Trophoblast cell (in vitro differentiated cells and primary cell): ENCODE measurements around the gene MBLAC2.

Experiments used
- DNase-seq, 2 donors: peaks; one replicate each; pipeline ENCODE4 v3.0.0-alpha.2; 2016
- H2AFZ ChIP-seq: 2 replicates; pipeline ENCODE4 v1.6.1; 2013; ENCODE audit warnings: low read length, moderate library complexity, mild to moderate bottlenecking; ENCODE audit not compliant: insufficient read depth, poor library complexity
- H2AK5ac ChIP-seq: 2 replicates; pipeline ENCODE4 v1.6.1; 2013; ENCODE audit warnings: mild to moderate bottlenecking, low read length
- H2BK120ac ChIP-seq: 2 replicates; pipeline ENCODE4 v1.6.1; 2013; ENCODE audit warnings: low read length, mild to moderate bottlenecking, moderate library complexity; ENCODE audit not compliant: insufficient read depth, poor library complexity
- H2BK12ac ChIP-seq: 2 replicates; pipeline ENCODE4 v1.6.1; 2013; ENCODE audit warnings: mild to moderate bottlenecking, low read length, moderate library complexity
- H2BK5ac ChIP-seq: 2 replicates; pipeline ENCODE4 v1.6.1; 2013; ENCODE audit warnings: low read length, low read depth, moderate library complexity, mild to moderate bottlenecking; ENCODE audit not compliant: poor library complexity
- H3K14ac ChIP-seq: 2 replicates; pipeline ENCODE4 v1.6.1; 2013; ENCODE audit warnings: mild to moderate bottlenecking, low read length
- H3K18ac ChIP-seq: 2 replicates; pipeline ENCODE4 v1.6.1; 2013; ENCODE audit warnings: mild to moderate bottlenecking, low read length
- H3K23ac ChIP-seq: 2 replicates; pipeline ENCODE4 v1.6.1; 2013; ENCODE audit warnings: low read length
- H3K27ac ChIP-seq: 2 replicates; pipeline ENCODE4 v1.5.1; 2013; ENCODE audit warnings: low read depth, mild to moderate bottlenecking, inconsistent platforms, low read length, moderate library complexity
- H3K27me3 ChIP-seq: 2 replicates; pipeline ENCODE4 v1.6.1; 2013; ENCODE audit warnings: inconsistent platforms, mild to moderate bottlenecking, low read length, moderate library complexity; ENCODE audit not compliant: insufficient read depth
- H3K36me3 ChIP-seq, 2 experiments: 1 replicate in 1 of 2; 2 replicates in 1 of 2; pipeline ENCODE4 v1.6.1; 2013; ENCODE audit warnings: low read length in 2 of 2, mild to moderate bottlenecking in 2 of 2, moderate library complexity in 1 of 2; ENCODE audit not compliant: insufficient read depth in 2 of 2, control insufficient read depth in 1 of 2
- H3K4ac ChIP-seq: 2 replicates; pipeline ENCODE4 v1.6.1; 2013; ENCODE audit warnings: low read depth, mild to moderate bottlenecking, low read length, moderate library complexity
- H3K4me1 ChIP-seq, 2 experiments: 1 replicate in 1 of 2; 2 replicates in 1 of 2; pipeline ENCODE4 v1.6.1; 2013; ENCODE audit warnings: low read length in 2 of 2, mild to moderate bottlenecking in 2 of 2, moderate library complexity in 1 of 2; ENCODE audit not compliant: insufficient read depth in 2 of 2, control insufficient read depth in 1 of 2
- H3K4me2 ChIP-seq: 2 replicates; pipeline ENCODE4 v1.6.1; 2013; ENCODE audit warnings: inconsistent platforms, mild to moderate bottlenecking, low read length, moderate library complexity
- H3K4me3 ChIP-seq: 2 replicates; pipeline ENCODE4 v1.5.1; 2013; ENCODE audit warnings: mild to moderate bottlenecking, low read depth, low read length, inconsistent platforms
- H3K79me1 ChIP-seq: one replicate; pipeline ENCODE4 v1.6.1; 2013; ENCODE audit warnings: low read length
- H3K79me2 ChIP-seq: 2 replicates; pipeline ENCODE4 v1.6.1; 2013; ENCODE audit warnings: low read length, mild to moderate bottlenecking; ENCODE audit not compliant: control insufficient read depth, insufficient read depth, poor library complexity
- H3K9ac ChIP-seq: 2 replicates; pipeline ENCODE4 v1.6.1; 2013; ENCODE audit warnings: mild to moderate bottlenecking, low read length
- H3K9me3 ChIP-seq: 2 replicates; pipeline ENCODE4 v1.6.1; 2013; ENCODE audit warnings: low read depth, mild to moderate bottlenecking, control low read depth, inconsistent platforms, low read length; ENCODE audit not compliant: insufficient read depth
- H4K12ac ChIP-seq: 2 replicates; pipeline ENCODE4 v1.6.1; 2013; ENCODE audit warnings: low read depth, mild to moderate bottlenecking, low read length, moderate library complexity
- H4K8ac ChIP-seq: 2 replicates; pipeline ENCODE4 v1.6.1; 2013; ENCODE audit warnings: low read depth, mild to moderate bottlenecking, low read length, moderate library complexity
- H4K91ac ChIP-seq: one replicate; pipeline ENCODE4 v1.6.1; 2013; ENCODE audit warnings: low read depth, mild to moderate bottlenecking, low read length, moderate library complexity
- WGBS: extraction: QIAGEN DNeasy Blood & Tissue Kit; methylation state at CpG from one replicate; pipeline ENCODE4 v1.1.7; 2013; ENCODE audit warnings: missing lambda C conversion rate; ENCODE audit not compliant: insufficient read length, insufficient coverage; ENCODE audit errors: extremely low coverage; 5-methylcytosine and 5-hydroxymethylcytosine counted together

Gene MBLAC2

DNA sequence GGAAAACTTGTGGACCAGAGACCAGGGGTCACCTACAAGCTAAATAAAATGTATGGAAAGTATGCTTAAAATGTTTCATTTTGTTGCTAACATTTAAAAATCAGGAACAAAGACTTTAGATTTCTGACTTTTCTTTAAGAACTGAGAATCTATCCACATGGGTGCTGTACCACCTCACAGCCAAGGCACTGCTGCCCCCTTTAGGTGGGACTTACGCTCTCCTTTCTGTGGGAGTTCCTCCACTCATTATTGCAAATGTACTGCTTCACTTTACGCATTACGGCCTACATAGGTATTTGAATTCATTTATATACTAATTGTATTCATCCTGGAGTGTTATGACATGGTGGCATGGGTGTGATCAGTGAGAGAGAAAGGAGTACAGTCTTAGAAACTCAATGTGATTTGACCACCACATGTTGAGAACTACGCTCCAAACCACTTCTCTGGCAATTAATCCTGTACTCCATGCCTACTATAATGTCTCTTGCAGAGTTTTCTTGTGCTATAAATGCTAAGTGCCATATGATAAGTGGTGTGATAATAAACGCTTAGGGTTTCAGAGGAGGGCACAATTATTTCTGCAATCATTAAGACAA is 40.4 kb downstream of the MBLAC2 start:
- no peak overlapping the region for H2BK12ac ChIP-seq
- H2AK5ac ChIP-seq: no peak overlapping the region
- H4K12ac ChIP-seq: no peak overlapping the region
- no peak overlapping the region for H3K9ac ChIP-seq
- H3K79me2 ChIP-seq: no peaks in the 10 kb centered on the region
- no peak overlapping the region for H3K4ac ChIP-seq
- DNase-seq: peak; percentile 25 to 70
- no peak overlapping the region for H2AFZ ChIP-seq
- no peak overlapping the region for H3K27ac ChIP-seq
- no peak overlapping the region for H4K8ac ChIP-seq
- H3K4me1 ChIP-seq: no peaks in the 10 kb centered on the region
- no peaks in the 10 kb centered on the region for H3K36me3 ChIP-seq
- H3K4me3 ChIP-seq: no peak overlapping the region
- no peaks in the 10 kb centered on the region for H3K27me3 ChIP-seq
- H2BK120ac ChIP-seq: no peak overlapping the region
- H2BK5ac ChIP-seq: no peak overlapping the region
- H3K23ac ChIP-seq: no peak overlapping the region
- no peak overlapping the region for H3K4me2 ChIP-seq
- H4K91ac ChIP-seq: no peak overlapping the region
- H3K79me1 ChIP-seq: no peaks in the 10 kb centered on the region
- no peak overlapping the region for H3K18ac ChIP-seq
- WGBS: no CpG with 5 or more reads among the region's 5 CpGs
- H3K14ac ChIP-seq: no peak overlapping the region
- no peaks in the 10 kb centered on the region for H3K9me3 ChIP-seq

DNA sequence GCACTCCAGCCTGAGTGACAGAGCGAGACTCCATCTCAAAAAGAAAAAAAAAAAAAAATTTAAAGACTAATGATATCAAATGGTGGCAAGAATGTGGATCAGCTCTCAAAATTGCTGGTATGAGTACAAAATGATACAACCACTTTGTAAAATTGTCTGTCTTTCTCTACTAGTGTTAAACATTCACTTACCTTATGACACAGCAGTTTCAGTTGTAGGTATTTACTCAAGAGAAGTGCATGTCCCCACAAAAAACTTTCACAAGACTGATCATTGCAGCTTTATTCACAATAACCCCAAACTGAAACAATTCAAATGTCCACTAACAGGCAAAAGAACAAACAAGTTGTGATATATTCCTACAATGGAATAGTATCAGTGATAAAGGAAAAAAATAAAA is 50.3 kb downstream of the MBLAC2 start:
- WGBS: no CpG with 5 or more reads among the region's 1 CpG
- Histone ChIP-seq H4K12ac (no peak overlapping the region), H3K4me1 (no peaks in the 10 kb centered on the region)

DNA sequence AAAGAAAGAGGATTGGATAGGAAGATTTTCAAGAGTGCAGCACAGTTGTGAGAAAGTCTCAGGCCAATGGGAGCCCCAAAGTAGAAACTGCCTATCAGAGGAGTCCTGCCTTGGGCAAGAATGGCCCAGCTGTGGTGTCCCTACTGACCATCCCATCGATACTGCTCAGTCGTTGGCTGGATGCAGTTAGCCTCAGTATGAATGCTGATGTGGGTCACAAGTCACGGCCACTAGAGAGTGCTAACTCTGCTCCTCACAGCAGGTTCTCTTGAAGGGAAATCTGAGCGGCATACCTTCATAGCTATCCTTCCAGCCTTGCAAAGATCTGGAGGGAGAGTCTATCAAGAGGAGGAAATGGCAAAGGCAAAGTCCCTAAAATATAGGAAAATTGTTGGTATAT is 53.4 kb downstream of the MBLAC2 start:
- no peak overlapping the region for H3K23ac ChIP-seq
- H3K9ac ChIP-seq: no peak overlapping the region
- H3K4ac ChIP-seq: no peak overlapping the region
- no peak overlapping the region for H2BK12ac ChIP-seq
- no peak overlapping the region for H3K27ac ChIP-seq
- H3K14ac ChIP-seq: no peak overlapping the region
- H4K8ac ChIP-seq: no peak overlapping the region
- no peaks in the 10 kb centered on the region for H3K36me3 ChIP-seq
- peaks cover 0 to 2% of the 10 kb centered on the region in 2 experiments for H3K4me1 ChIP-seq
- WGBS: no CpG with 5 or more reads among the region's 4 CpGs
- no peak overlapping the region for H3K4me3 ChIP-seq
- H3K27me3 ChIP-seq: no peaks in the 10 kb centered on the region
- H3K79me1 ChIP-seq: no peaks in the 10 kb centered on the region
- H2AFZ ChIP-seq: no peak overlapping the region
- H4K12ac ChIP-seq: no peak overlapping the region
- H2BK5ac ChIP-seq: no peak overlapping the region
- H3K4me2 ChIP-seq: no peak overlapping the region
- H2AK5ac ChIP-seq: no peak overlapping the region
- no peaks in the 10 kb centered on the region for H3K9me3 ChIP-seq
- no peak overlapping the region for H2BK120ac ChIP-seq
- no peak overlapping the region for H3K18ac ChIP-seq
- DNase-seq: peak in 1 of 2 donors; percentile 43
- no peak overlapping the region for H4K91ac ChIP-seq
- no peaks in the 10 kb centered on the region for H3K79me2 ChIP-seq

More for the DNA sequence above, 50.3 kb downstream of the MBLAC2 start:
- no peaks in the 10 kb centered on the region for H3K79me2 ChIP-seq
- no peak overlapping the region for H3K23ac ChIP-seq
- no peaks in the 10 kb centered on the region for H3K27me3 ChIP-seq
- H3K27ac ChIP-seq: no peak overlapping the region
- H2BK5ac ChIP-seq: no peak overlapping the region
- H2BK120ac ChIP-seq: no peak overlapping the region
- no peak overlapping the region for H3K18ac ChIP-seq
- no peaks in the 10 kb centered on the region for H3K9me3 ChIP-seq
- no peak overlapping the region for H2BK12ac ChIP-seq
- H2AFZ ChIP-seq: no peak overlapping the region
- DNase-seq: no peak
- H3K14ac ChIP-seq: no peak overlapping the region
- H2AK5ac ChIP-seq: no peak overlapping the region
- no peak overlapping the region for H3K4ac ChIP-seq
- H3K9ac ChIP-seq: no peak overlapping the region
- no peaks in the 10 kb centered on the region for H3K36me3 ChIP-seq
- H3K79me1 ChIP-seq: no peaks in the 10 kb centered on the region
- H4K8ac ChIP-seq: no peak overlapping the region
- H3K4me3 ChIP-seq: no peak overlapping the region
- no peak overlapping the region for H3K4me2 ChIP-seq
- no peak overlapping the region for H4K91ac ChIP-seq

DNA sequence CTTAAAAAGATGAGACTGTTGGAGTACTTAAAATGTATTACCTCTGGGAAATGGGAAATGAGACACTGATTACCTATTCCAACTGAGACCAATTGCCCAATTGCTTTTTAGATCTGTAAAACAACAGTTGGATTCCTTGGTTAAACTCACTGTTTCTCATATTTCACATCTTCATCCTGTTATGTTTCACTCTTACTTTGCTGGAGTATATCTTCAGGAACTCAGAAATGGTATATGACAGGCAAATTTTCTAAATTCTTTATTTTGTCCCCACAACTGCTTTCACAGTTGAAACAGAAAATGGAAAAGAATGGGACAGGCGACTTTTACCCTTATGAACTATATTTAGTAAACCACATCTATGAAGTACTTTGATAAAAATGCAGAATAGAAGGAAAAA is 56.4 kb downstream of the MBLAC2 start:
- Histone ChIP-seq H4K12ac (no peak overlapping the region), H4K91ac (no peak overlapping the region), H3K14ac (no peak overlapping the region), H3K79me2 (no peaks in the 10 kb centered on the region), H3K27me3 (no peaks in the 10 kb centered on the region), H3K18ac (no peak overlapping the region), H3K23ac (no peak overlapping the region), H2AFZ (no peak overlapping the region), H4K8ac (no peak overlapping the region), H3K9ac (no peak overlapping the region), H3K4me1 (peaks cover 0 to 4% of the 10 kb centered on the region in 2 experiments), H3K4ac (no peak overlapping the region), H2AK5ac (no peak overlapping the region), H3K4me3 (no peak overlapping the region), H2BK5ac (no peak overlapping the region), H3K4me2 (no peak overlapping the region), H2BK12ac (no peak overlapping the region), H3K9me3 (no peaks in the 10 kb centered on the region), H3K79me1 (no peaks in the 10 kb centered on the region), H3K27ac (no peak overlapping the region), H3K36me3 (no peaks in the 10 kb centered on the region), H2BK120ac (no peak overlapping the region)
- WGBS: no CpG with 5 or more reads among the region's 1 CpG
- DNase-seq: no peak
